Esophagus squamous epithelium (tissue), 5 donors: ENCODE data around the gene SERPINC1. TPM values are rescaled to one million over a fixed set of nuclear protein-coding genes. Genes with fewer than 3 reads are reported as not detected.
"Not testable (repeated sequence)": the region's sequence is repeated elsewhere in the genome, so short reads cannot be mapped to it uniquely, and the experiment has no call there.

Experiments used
- DNase-seq: peaks from one replicate; lab custom pipeline; 2025; lab: John Stamatoyannopoulos, UW
- H3K27ac ChIP-seq, 4 donors: fragments of 200-600 bp; sonication (generic); one replicate each; pipeline ENCODE4 v1.5.1; 2016 to 2019; ENCODE audit warnings: mild to moderate bottlenecking in 1 of 4
- H3K27me3 ChIP-seq, 4 donors: fragments of 200-600 bp; sonication (generic); 1 replicate in 3 of 4; 2 replicates in 1 of 4; pipeline versions ENCODE4 v1.5.1 to v1.6.0; 2017 to 2021; ENCODE audit warnings: antibody characterized with exemption in 1 of 4
- H3K36me3 ChIP-seq, 3 donors: fragments of 200-600 bp; sonication (generic); one replicate each; pipeline ENCODE4 v1.5.1; 2016 to 2019
- H3K4me1 ChIP-seq, 3 donors: fragments of 200-600 bp; sonication (generic); one replicate each; pipeline ENCODE4 v1.5.1; 2017 to 2019
- H3K4me3 ChIP-seq, 4 donors: fragments of 200-600 bp; sonication (generic); 1 replicate in 3 of 4; 2 replicates in 1 of 4; pipeline ENCODE4 v1.5.1; 2016 to 2019; ENCODE audit warnings: mild to moderate bottlenecking in 2 of 4, moderate library complexity in 1 of 4
- H3K9me3 ChIP-seq, 3 donors: fragments of 200-600 bp; sonication (generic); one replicate each; pipeline ENCODE4 v1.5.1; 2016 to 2019
- CTCF ChIP-seq, 6 experiments: fragments of 450-650 bp in 4 of 6; fragments of 200-600 bp in 2 of 6; sonication (generic) in 2 of 6; IDR thresholded peaks; one replicate each; pipeline ENCODE4 v1.5.1; 2016 to 2019; ENCODE audit warnings: antibody characterized with exemption in 6 of 6, mild to moderate bottlenecking in 4 of 6, moderate library complexity in 4 of 6
- POLR2A ChIP-seq, 4 donors: fragments of 450-650 bp; IDR thresholded peaks; one replicate each; pipeline ENCODE4 v1.6.1; 2017; ENCODE audit warnings: antibody characterized with exemption in 4 of 4, mild to moderate bottlenecking in 4 of 4, moderate library complexity in 3 of 4
- WGBS, 2 donors: methylation state at CpG; one replicate each; pipeline ENCODE4 v1.1.5; 2018; 5-methylcytosine and 5-hydroxymethylcytosine counted together
- intact Hi-C: fragments of 100-400 bp; cut with DNase I; formaldehyde crosslinking; loops from one replicate; pipeline ENCODE4 v1.15.0; 2022
- total RNA-seq, 4 donors: library from RNA; depleted of rRNA; stranded (reverse); fragments of >200 nt; gene quantifications; one replicate each; pipeline ENCODE4 v1.1.0, GENCODE V29; 2016
- donor health status: DM: yes; HTN: yes; CAD: no.

Gene SERPINC1
- total RNA-seq, 4 donors from 2014 or later: not detected

- Histone ChIP-seq H3K27me3 (no peaks in the 10 kb centered on the region), H3K4me3 (no peak overlapping the region), H3K9me3 (no peaks in the 10 kb centered on the region), H3K36me3 (peaks cover 8 to 98% (median 17%) of the 10 kb centered on the region in 3 donors), H3K4me1 (peaks cover 0 to 30% (median 20%) of the 10 kb centered on the region in 3 donors), H3K27ac (no peak overlapping the region)
- DNase-seq: no peak
- intact Hi-C loops: no loop called here
- 76 to 84% methylated on average over 7 of the region's 7 CpGs for WGBS, 2 donors
- no peak for TF ChIP-seq POLR2A (IDR thresholded peaks at IDR 0.05)
- no peak for TF ChIP-seq CTCF (IDR thresholded peaks at IDR 0.05)
Measured at GRCh38 chr1:173861731-173862145, 55.4 kb downstream of the SERPINC1 start.

GRCh38 chr1:173860065-173860464 lies 57.1 kb downstream of the SERPINC1 start:
- peaks cover 0 to 13% (median 3%) of the 10 kb centered on the region in 3 donors for H3K4me1 ChIP-seq
- DNase-seq: no peak
- 71 to 86% methylated on average over 1 of the region's 1 CpG for WGBS, 2 donors
- H3K27ac ChIP-seq: no peak overlapping the region
- H3K27me3 ChIP-seq: no peaks in the 10 kb centered on the region
- intact Hi-C loops: no loop called here
- H3K4me3 ChIP-seq: no peak overlapping the region
- TF ChIP-seq POLR2A (IDR thresholded peaks at IDR 0.05) (no peak), CTCF (IDR thresholded peaks at IDR 0.05) (no peak)
- no peaks in the 10 kb centered on the region for H3K9me3 ChIP-seq
- H3K36me3 ChIP-seq: peaks cover 8 to 98% (median 17%) of the 10 kb centered on the region in 3 donors

GRCh38 chr1:173859547-173859946 lies 57.6 kb downstream of the SERPINC1 start:
- H3K9me3 ChIP-seq, H3K27me3 ChIP-seq, DNase-seq, H3K27ac ChIP-seq, intact Hi-C loops, H3K4me3 ChIP-seq, H3K4me1 ChIP-seq: not testable (repeated sequence)
- peaks cover 8 to 97% (median 17%) of the 10 kb centered on the region in 3 donors for H3K36me3 ChIP-seq
- 90 to 99% methylated on average over 5 of the region's 5 CpGs for WGBS, 2 donors

GRCh38 chr1:173857363-173857917 lies 59.7 kb downstream of the SERPINC1 start:
- no peak for DNase-seq
- no peak for TF ChIP-seq CTCF (IDR thresholded peaks at IDR 0.05)
- no peaks in the 10 kb centered on the region for H3K9me3 ChIP-seq
- no peak overlapping the region for H3K4me3 ChIP-seq
- WGBS, 2 donors: 80 to 81% methylated on average over 4 of the region's 4 CpGs
- H3K27me3 ChIP-seq: no peaks in the 10 kb centered on the region
- intact Hi-C loops: no loop called here
- peaks cover 0 to 10% (median 0%) of the 10 kb centered on the region in 3 donors for H3K4me1 ChIP-seq
- no peak overlapping the region for H3K27ac ChIP-seq
- H3K36me3 ChIP-seq: peaks cover 0 to 96% (median 5%) of the 10 kb centered on the region in 3 donors

- Histone ChIP-seq H3K27me3 (no peaks in the 10 kb centered on the region), H3K4me3 (no peak overlapping the region), H3K36me3 (peaks cover 0 to 92% (median 5%) of the 10 kb centered on the region in 3 donors), H3K27ac (no peak overlapping the region), H3K4me1 (peaks cover 0 to 15% (median 0%) of the 10 kb centered on the region in 3 donors), H3K9me3 (no peaks in the 10 kb centered on the region)
- WGBS, 2 donors: 95 to 100% methylated on average over 2 of the region's 2 CpGs
- no peak for DNase-seq
- TF ChIP-seq POLR2A (IDR thresholded peaks at IDR 0.05) (no peak), CTCF (IDR thresholded peaks at IDR 0.05) (no peak)
- intact Hi-C loops: no loop called here
Measured at GRCh38 chr1:173856903-173857302, 60.2 kb downstream of the SERPINC1 start.
